T-helper 22 cell (primary cell): Measurements from ENCODE around the gene MYOT.

ENCODE experiments used
- DNase-seq: peaks from one replicate; pipeline ENCODE4 v3.0.0-alpha.2; 2020; ENCODE audit warnings: low read depth

The MYOT gene

GRCh38 chr5:137902408-137903133 lies 34.9 kb downstream of the MYOT start:
- no peak for DNase-seq

- no peak for DNase-seq
Measured at GRCh38 chr5:137914758-137915157, 47.1 kb downstream of the MYOT start.

- DNase-seq: no peak
Measured at GRCh38 chr5:137916923-137917322, 49.3 kb downstream of the MYOT start.

- DNase-seq: no peak
Measured at GRCh38 chr5:137921931-137922330, 54.3 kb downstream of the MYOT start.

- DNase-seq: no peak
Measured at GRCh38 chr5:137923856-137924255, 56.2 kb downstream of the MYOT start.

GRCh38 chr5:137932800-137933199 lies 65.1 kb downstream of the MYOT start:
- no peak for DNase-seq

- no peak for DNase-seq
Measured at GRCh38 chr5:137933491-137933911, 65.8 kb downstream of the MYOT start.

- no peak for DNase-seq
Measured at GRCh38 chr5:137935190-137935589, 67.5 kb downstream of the MYOT start.

GRCh38 chr5:137935694-137936093 lies 68.0 kb downstream of the MYOT start:
- no peak for DNase-seq
